HG02973 (cell line): Measurements from ENCODE around the gene MFN2.
"Not testable (repeated sequence)": the region's sequence is repeated elsewhere in the genome, so short reads cannot be mapped to it uniquely, and the experiment has no call there.

Source experiments
- ATAC-seq: cut with Tn5 transposase; IDR thresholded peaks from one replicate; pipeline ENCODE4 v1.9.1; 2021; ENCODE audit warnings: moderate library complexity; ENCODE audit not compliant: unreplicated experiment

MFN2 gene

GRCh38 chr1:11997081-11997850 is 17.0 kb downstream of the MFN2 start:
- no peak for ATAC-seq

GRCh38 chr1:11998636-11999035 is 18.4 kb downstream of the MFN2 start:
- no peak for ATAC-seq

- ATAC-seq = no peak
Measured at GRCh38 chr1:11999236-11999635, 19.0 kb downstream of the MFN2 start.

- ATAC-seq = no peak
Measured at GRCh38 chr1:12001249-12001917, 21.1 kb downstream of the MFN2 start.

GRCh38 chr1:12001996-12002493 is 21.8 kb downstream of the MFN2 start:
- ATAC-seq = no peak

- no peak for ATAC-seq
Measured at GRCh38 chr1:12003762-12004161, 23.5 kb downstream of the MFN2 start.

- ATAC-seq = no peak
Measured at GRCh38 chr1:12005488-12006166, 25.4 kb downstream of the MFN2 start.

- no peak for ATAC-seq
Measured at GRCh38 chr1:12006167-12006921, 26.1 kb downstream of the MFN2 start.

GRCh38 chr1:12007204-12007603 is 27.0 kb downstream of the MFN2 start:
- no peak for ATAC-seq

- ATAC-seq = not testable (repeated sequence)
Measured at GRCh38 chr1:12008355-12008754, 28.1 kb downstream of the MFN2 start.

- no peak for ATAC-seq
Measured at GRCh38 chr1:12009318-12009947, 29.2 kb downstream of the MFN2 start.

- ATAC-seq = no peak
Measured at GRCh38 chr1:12010746-12011570, 30.7 kb downstream of the MFN2 start.

- no peak for ATAC-seq
Measured at GRCh38 chr1:12011998-12012397, 31.8 kb downstream of the MFN2 start.

- no peak for ATAC-seq
Measured at GRCh38 chr1:12012560-12013316, 32.5 kb downstream of the MFN2 start.

- no peak for ATAC-seq
Measured at GRCh38 chr1:12014141-12014991, 34.1 kb downstream of the MFN2 start.

GRCh38 chr1:12015001-12015491 is 34.8 kb downstream of the MFN2 start:
- no peak for ATAC-seq

- no peak for ATAC-seq
Measured at GRCh38 chr1:12015499-12015898, 35.3 kb downstream of the MFN2 start.

- ATAC-seq = no peak
Measured at GRCh38 chr1:12016182-12016581, 35.9 kb downstream of the MFN2 start.
